SK-N-SH (cell line): Measurements from ENCODE around the gene RRAGC. TPM values are rescaled to one million over a fixed set of nuclear protein-coding genes. Genes with fewer than 3 reads are reported as not detected.

ENCODE experiments used
- CTCF ChIA-PET: fragments of 300-600, 350-600 bp; formaldehyde crosslinking; extraction: SDS; loops from one replicate; lab custom pipeline; 2021; lab: Yijun Ruan, JAX
- POLR2A ChIA-PET: fragments of 350-600 bp; sonication (Branson Sonifier 250); formaldehyde crosslinking; extraction: SDS; loops from one replicate; lab custom pipeline; 2020; ENCODE audit warnings: antibody characterized with exemption, inconsistent platforms; lab: Yijun Ruan, JAX
- DNase-seq: peaks from one replicate; pipeline ENCODE4 v3.0.0; 2012
- H2AFZ ChIP-seq: fragments of 200-600 bp; sonication (generic); 2 replicates; pipeline ENCODE4 v1.8.1; 2016; ENCODE audit warnings: antibody characterized with exemption, mild to moderate bottlenecking, low read depth
- H3F3A ChIP-seq: fragments of 200-600 bp; sonication (generic); replicated peaks from 2 replicates; pipeline ENCODE3; 2016; ENCODE audit warnings: antibody characterized with exemption, mild to moderate bottlenecking; ENCODE audit not compliant: insufficient read depth
- H3K27ac ChIP-seq, 2 experiments: fragments of 200-500 bp in 1 of 2; fragments of 200-600 bp in 1 of 2; sonication (Bioruptor generic) in 1 of 2; sonication (generic), shearing (Covaris generic) in 1 of 2; 2 replicates each; pipeline versions ENCODE4 v1.5.1 to v1.6.1; 2014 to 2016; ENCODE audit warnings: low read depth in 2 of 2, inconsistent platforms in 1 of 2, low read length in 1 of 2, mild to moderate bottlenecking in 1 of 2, mixed read lengths in 1 of 2
- H3K27me3 ChIP-seq: fragments of 200-600 bp; sonication (generic), shearing (Covaris generic); 2 replicates; pipeline ENCODE4 v1.6.1; 2016; ENCODE audit warnings: mixed run types; ENCODE audit not compliant: insufficient read depth
- H3K36me3 ChIP-seq, 2 experiments: fragments of 200-500 bp in 1 of 2; fragments of 200-600 bp in 1 of 2; sonication (Bioruptor generic) in 1 of 2; sonication (generic) in 1 of 2; replicated peaks in 1 of 2; 2 replicates each; pipeline versions ENCODE3 to v1.5.1; 2014 to 2016; ENCODE audit warnings: low read length in 1 of 2, mild to moderate bottlenecking in 1 of 2; ENCODE audit not compliant: insufficient read depth in 2 of 2, control insufficient read depth in 1 of 2
- H3K4me1 ChIP-seq, 2 experiments: fragments of 200-500 bp in 1 of 2; fragments of 200-600 bp in 1 of 2; sonication (Bioruptor generic) in 1 of 2; sonication (generic), shearing (Covaris generic) in 1 of 2; 2 replicates each; pipeline versions ENCODE4 v1.5.1 to v1.6.1; 2014 to 2016; ENCODE audit warnings: low read depth in 1 of 2, low read length in 1 of 2, mixed run types in 1 of 2; ENCODE audit not compliant: insufficient read depth in 2 of 2, control insufficient read depth in 1 of 2
- H3K4me2 ChIP-seq: fragments of 200-600 bp; sonication (generic), shearing (Covaris generic); 2 replicates; pipeline ENCODE4 v1.6.1; 2017; ENCODE audit warnings: mixed run types
- H3K4me3 ChIP-seq, 2 experiments: fragments of 200-500 bp in 1 of 2; fragments of 200-600 bp in 1 of 2; sonication (Bioruptor generic) in 1 of 2; sonication (generic), shearing (Covaris generic) in 1 of 2; 2 replicates each; pipeline versions ENCODE4 v1.5.1 to v1.8.1; 2014 to 2016; ENCODE audit warnings: low read depth in 2 of 2, inconsistent platforms in 1 of 2, low read length in 1 of 2, mild to moderate bottlenecking in 1 of 2, mixed read lengths in 1 of 2, moderate library complexity in 1 of 2
- H3K79me2 ChIP-seq: fragments of 200-600 bp; sonication (generic); 2 replicates; pipeline ENCODE4 v1.8.1; 2017; ENCODE audit warnings: mild to moderate bottlenecking; ENCODE audit not compliant: insufficient read depth
- H3K9ac ChIP-seq: fragments of 200-600 bp; sonication (generic); 2 replicates; pipeline ENCODE4 v1.6.1; 2017; ENCODE audit warnings: mixed run types
- H3K9me2 ChIP-seq: fragments of 200-600 bp; sonication (generic); 2 replicates; pipeline ENCODE4 v1.6.1; 2017; ENCODE audit warnings: mixed run types
- H3K9me3 ChIP-seq: fragments of 200-600 bp; sonication (generic); 2 replicates; pipeline ENCODE4 v1.6.1; 2017; ENCODE audit warnings: mixed run types, mild to moderate bottlenecking, moderate library complexity
- H4K20me1 ChIP-seq: fragments of 200-600 bp; sonication (generic); 2 replicates; pipeline ENCODE4 v1.6.1; 2017; ENCODE audit warnings: mild to moderate bottlenecking, mixed run types; ENCODE audit not compliant: insufficient read depth
- CTCF ChIP-seq: fragments of 200-600 bp; sonication (generic); IDR thresholded peaks from 2 replicates; pipeline ENCODE4 v1.6.1; 2017; ENCODE audit warnings: antibody characterized with exemption, mild to moderate bottlenecking, moderate library complexity
- EP300 ChIP-seq, 2 experiments: IDR thresholded peaks; 2 replicates each; pipeline versions ENCODE4 v1.4.0 to v1.6.1; 2012; ENCODE audit warnings: borderline replicate concordance in 1 of 2, low read depth in 1 of 2, low read length in 1 of 2
- FOSL2 ChIP-seq: IDR thresholded peaks from 2 replicates; pipeline ENCODE4 v1.4.0; 2012; ENCODE audit warnings: low read depth, mild to moderate bottlenecking, moderate library complexity, borderline replicate concordance
- MAX ChIP-seq: IDR thresholded peaks from 2 replicates; pipeline ENCODE4 v1.4.0; 2012; ENCODE audit warnings: low read depth
- MEF2A ChIP-seq: IDR thresholded peaks from 2 replicates; pipeline ENCODE4 v1.4.0; 2012; ENCODE audit warnings: low read depth, borderline replicate concordance
- MXI1 ChIP-seq: IDR thresholded peaks from 2 replicates; pipeline ENCODE4 v1.6.1; 2012; ENCODE audit warnings: mild to moderate bottlenecking, low read depth, low read length, improper control_type of control experiment
- NFIC ChIP-seq: IDR thresholded peaks from 2 replicates; pipeline ENCODE4 v1.4.0; 2012; ENCODE audit warnings: borderline replicate concordance
- PBX3 ChIP-seq: IDR thresholded peaks from 2 replicates; pipeline ENCODE4; 2012
- POLR2AphosphoS5 ChIP-seq: IDR thresholded peaks from 2 replicates; pipeline ENCODE4 v1.6.1; 2012; ENCODE audit warnings: low read depth, low read length
- RCOR1 ChIP-seq: fragments of 150-350 bp; IDR thresholded peaks from 2 replicates; pipeline ENCODE4 v1.6.1; 2017; ENCODE audit warnings: antibody characterized with exemption, low read length
- REST ChIP-seq: IDR thresholded peaks from 2 replicates; pipeline ENCODE4 v1.6.1; 2012; ENCODE audit warnings: mild to moderate bottlenecking, low read depth, low read length, moderate library complexity
- TAF1 ChIP-seq: IDR thresholded peaks from 2 replicates; pipeline ENCODE4 v1.6.1; 2012; ENCODE audit warnings: low read depth, mild to moderate bottlenecking, low read length, moderate library complexity, borderline replicate concordance
- YY1 ChIP-seq: IDR thresholded peaks from 2 replicates; pipeline ENCODE4 v1.4.0; 2012; ENCODE audit warnings: low read depth, mild to moderate bottlenecking
- WGBS: methylation state at CpG from one replicate; pipeline ENCODE4 v1.1.6; 2017; ENCODE audit warnings: low lambda C conversion rate; 5-methylcytosine and 5-hydroxymethylcytosine counted together
- polyA plus RNA-seq, 3 experiments: library from polyadenylated mRNA; depleted of rRNA; stranded (reverse); fragments of >200 nt; gene quantifications; 2 replicates each; pipeline ENCODE4 v1.2.3, GENCODE V29; 2012

Gene RRAGC
- polyA plus RNA-seq, 1 of the 3 experiments (the other 2 are of a cell fraction): 9.6 TPM

- no peaks in the 10 kb centered on the region for H3K9me3 ChIP-seq
- H3K27ac ChIP-seq: no peak overlapping the region
- no peaks in the 10 kb centered on the region for H4K20me1 ChIP-seq
- H3K27me3 ChIP-seq: peaks cover 27% of the 10 kb centered on the region; the same call in 1 of the 2 replicates
- H3F3A ChIP-seq: peaks cover 4% of the 10 kb centered on the region
- no peak overlapping the region for H3K9ac ChIP-seq
- H3K4me2 ChIP-seq: no peak overlapping the region
- WGBS: 29% methylated on average over 3 of the region's 3 CpGs
- H3K9me2 ChIP-seq: no peaks in the 10 kb centered on the region
- H3K79me2 ChIP-seq: no peaks in the 10 kb centered on the region
- DNase-seq: no peak
- POLR2A ChIA-PET: no interaction called here
- CTCF ChIA-PET: interaction anchor here (1.1 to 4.9 kb wide), 5 partner anchors 9 to 806 kb away, joined by 3 to 58 read pairs (median 5); no protein-coding TSS in a partner anchor
- H3K4me3 ChIP-seq: no peak overlapping the region
- no peak overlapping the region for H2AFZ ChIP-seq
- H3K36me3 ChIP-seq: peaks cover 5 to 7% of the 10 kb centered on the region in 2 experiments
- no peak for TF ChIP-seq MAX
- no peak for TF ChIP-seq CTCF
- no peak for TF ChIP-seq PBX3
- TF ChIP-seq EP300 (IDR thresholded peaks at IDR 0.05; ENCODE audit: borderline replicate concordance in 1 of 2, low read depth in 1 of 2, low read length in 1 of 2): no peak
- no peak for TF ChIP-seq FOSL2
- TF ChIP-seq MEF2A: no peak
- TF ChIP-seq MXI1: no peak
- no peak for TF ChIP-seq YY1
- no peak for TF ChIP-seq NFIC
- no peak for TF ChIP-seq REST
- TF ChIP-seq POLR2AphosphoS5: no peak
- no peak for TF ChIP-seq RCOR1
- no peak for TF ChIP-seq TAF1
- no peaks in the 10 kb centered on the region for H3K4me1 ChIP-seq
These were observed 26.4 kb downstream of the RRAGC start for GRCh38 chr1:38833146-38833545.
